ENCODE results near the gene LRCH3.
A peak's percentile ranks its signal among the peaks of the same experiment; 100 is the strongest.

The LRCH3 gene

DNA sequence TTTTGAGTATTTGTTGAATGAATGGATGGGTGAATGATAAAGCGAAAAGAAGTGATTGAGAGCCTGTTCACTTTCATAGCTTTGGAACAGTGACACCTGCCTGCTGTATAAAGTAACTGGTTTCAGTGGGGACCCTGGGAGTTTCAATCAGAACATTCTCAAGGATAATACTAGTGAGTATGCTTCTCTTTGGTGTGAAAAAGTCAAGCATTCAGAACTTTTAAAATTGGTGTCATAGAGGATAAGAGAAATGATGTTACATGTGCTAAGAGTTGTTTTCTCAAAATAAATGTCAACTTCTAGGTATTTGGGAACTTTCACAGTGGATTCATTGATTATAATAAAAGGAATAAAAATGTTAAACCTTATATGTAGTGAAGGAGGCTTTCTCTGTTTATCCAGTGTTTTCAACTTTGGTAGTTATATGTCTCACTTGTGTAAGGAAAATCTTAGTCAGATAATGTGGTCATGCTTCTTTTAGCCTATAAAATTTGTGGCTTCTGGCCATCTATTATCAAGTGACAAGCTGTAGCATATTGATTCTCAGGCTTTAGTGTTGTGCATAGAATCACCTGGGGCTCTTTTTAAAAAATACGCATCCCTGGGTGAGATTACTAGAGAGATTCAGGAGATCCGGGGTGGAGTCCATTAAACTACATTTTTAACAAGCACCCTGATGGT lies 11.9 kb downstream of the LRCH3 start:
- H4K20me1 ChIP-seq (ENCODE audit: insufficient read depth, low read length), result peaks cover 15% of the 10 kb centered on the region; the same call in 1 of the 2 replicates
- no peaks in the 10 kb centered on the region for H3K27me3 ChIP-seq (ENCODE audit: insufficient read depth, low read length, poor library complexity)
- H3K79me2 ChIP-seq (ENCODE audit: insufficient read depth, low read length), result peaks cover 76% of the 10 kb centered on the region
- H3K4me3 ChIP-seq (ENCODE audit: low read depth in 1 of 2, low read length in 2 of 2), result no peak overlapping the region
- no peak overlapping the region for H3K27ac ChIP-seq (ENCODE audit: low read length)
- peaks cover 5% of the 10 kb centered on the region; the same call in 1 of the 2 replicates for H3K4me1 ChIP-seq (ENCODE audit: insufficient read depth, low read length)
- no peaks in the 10 kb centered on the region for H3K36me3 ChIP-seq (ENCODE audit: insufficient read depth, low read length)
- DNase-seq, result no peak
- H3K4me2 ChIP-seq (ENCODE audit: insufficient read depth, low read length), result no peak overlapping the region
- H2AFZ ChIP-seq (ENCODE audit: low read depth, low read length), result no peak overlapping the region
- ATAC-seq (ENCODE audit: insufficient read depth, low read depth), result no peak
- no peak overlapping the region for H3K9ac ChIP-seq (ENCODE audit: low read depth, low read length)
- no peak for TF ChIP-seq EZH2 (IDR thresholded peaks at IDR 0.05; ENCODE audit: borderline replicate concordance, low read depth, low read length, severe bottlenecking)
- TF ChIP-seq, protein P1, sequence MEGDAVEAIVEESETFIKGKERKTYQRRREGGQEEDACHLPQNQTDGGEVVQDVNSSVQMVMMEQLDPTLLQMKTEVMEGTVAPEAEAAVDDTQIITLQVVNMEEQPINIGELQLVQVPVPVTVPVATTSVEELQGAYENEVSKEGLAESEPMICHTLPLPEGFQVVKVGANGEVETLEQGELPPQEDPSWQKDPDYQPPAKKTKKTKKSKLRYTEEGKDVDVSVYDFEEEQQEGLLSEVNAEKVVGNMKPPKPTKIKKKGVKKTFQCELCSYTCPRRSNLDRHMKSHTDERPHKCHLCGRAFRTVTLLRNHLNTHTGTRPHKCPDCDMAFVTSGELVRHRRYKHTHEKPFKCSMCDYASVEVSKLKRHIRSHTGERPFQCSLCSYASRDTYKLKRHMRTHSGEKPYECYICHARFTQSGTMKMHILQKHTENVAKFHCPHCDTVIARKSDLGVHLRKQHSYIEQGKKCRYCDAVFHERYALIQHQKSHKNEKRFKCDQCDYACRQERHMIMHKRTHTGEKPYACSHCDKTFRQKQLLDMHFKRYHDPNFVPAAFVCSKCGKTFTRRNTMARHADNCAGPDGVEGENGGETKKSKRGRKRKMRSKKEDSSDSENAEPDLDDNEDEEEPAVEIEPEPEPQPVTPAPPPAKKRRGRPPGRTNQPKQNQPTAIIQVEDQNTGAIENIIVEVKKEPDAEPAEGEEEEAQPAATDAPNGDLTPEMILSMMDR (IDR thresholded peaks at IDR 0.05; ENCODE audit: borderline replicate concordance, extremely low read depth, low read length, poor library complexity, severe bottlenecking), result peak; percentile 27
- no peaks in the 10 kb centered on the region for H3K9me3 ChIP-seq (ENCODE audit: insufficient read depth, low read length, severe bottlenecking)

DNA sequence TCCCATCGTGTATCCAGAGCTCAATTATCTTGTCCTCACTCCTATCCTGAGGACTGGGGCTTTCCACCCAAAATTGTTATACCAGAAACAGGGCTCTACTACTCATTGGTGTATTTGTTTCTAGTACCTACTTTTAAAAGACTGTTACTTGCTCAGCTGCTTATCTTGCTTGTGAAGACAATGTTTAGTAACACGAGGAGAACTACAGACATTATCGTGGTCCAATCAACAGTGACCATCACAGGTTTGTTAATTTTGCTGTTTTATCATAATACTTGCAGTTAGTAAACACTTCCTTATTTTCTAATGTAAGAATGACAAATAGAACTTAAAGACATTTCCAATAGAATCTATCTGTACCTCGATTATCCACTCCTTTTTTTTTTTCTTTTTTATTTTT lies 13.5 kb downstream of the LRCH3 start:
- DNase-seq (no peak), ATAC-seq (ENCODE audit: insufficient read depth, low read depth) (no peak)
- Histone ChIP-seq H4K20me1 (ENCODE audit: insufficient read depth, low read length) (peaks cover 10% of the 10 kb centered on the region; the same call in 1 of the 2 replicates), H3K9me3 (ENCODE audit: insufficient read depth, low read length, severe bottlenecking) (no peaks in the 10 kb centered on the region), H3K27ac (ENCODE audit: low read length) (no peak overlapping the region), H3K27me3 (ENCODE audit: insufficient read depth, low read length, poor library complexity) (no peaks in the 10 kb centered on the region), H3K36me3 (ENCODE audit: insufficient read depth, low read length) (no peaks in the 10 kb centered on the region), H3K4me1 (ENCODE audit: insufficient read depth, low read length) (peaks cover 5% of the 10 kb centered on the region; the same call in 1 of the 2 replicates), H3K4me3 (ENCODE audit: low read depth in 1 of 2, low read length in 2 of 2) (no peak overlapping the region), H2AFZ (ENCODE audit: low read depth, low read length) (no peak overlapping the region), H3K4me2 (ENCODE audit: insufficient read depth, low read length) (no peak overlapping the region), H3K9ac (ENCODE audit: low read depth, low read length) (no peak overlapping the region), H3K79me2 (ENCODE audit: insufficient read depth, low read length) (peaks cover 76% of the 10 kb centered on the region)
- TF ChIP-seq EZH2 (IDR thresholded peaks at IDR 0.05; ENCODE audit: borderline replicate concordance, low read depth, low read length, severe bottlenecking), result no peak
- TF ChIP-seq, protein P1 (IDR thresholded peaks at IDR 0.05; ENCODE audit: borderline replicate concordance, extremely low read depth, low read length, poor library complexity, severe bottlenecking), result no peak

DNA sequence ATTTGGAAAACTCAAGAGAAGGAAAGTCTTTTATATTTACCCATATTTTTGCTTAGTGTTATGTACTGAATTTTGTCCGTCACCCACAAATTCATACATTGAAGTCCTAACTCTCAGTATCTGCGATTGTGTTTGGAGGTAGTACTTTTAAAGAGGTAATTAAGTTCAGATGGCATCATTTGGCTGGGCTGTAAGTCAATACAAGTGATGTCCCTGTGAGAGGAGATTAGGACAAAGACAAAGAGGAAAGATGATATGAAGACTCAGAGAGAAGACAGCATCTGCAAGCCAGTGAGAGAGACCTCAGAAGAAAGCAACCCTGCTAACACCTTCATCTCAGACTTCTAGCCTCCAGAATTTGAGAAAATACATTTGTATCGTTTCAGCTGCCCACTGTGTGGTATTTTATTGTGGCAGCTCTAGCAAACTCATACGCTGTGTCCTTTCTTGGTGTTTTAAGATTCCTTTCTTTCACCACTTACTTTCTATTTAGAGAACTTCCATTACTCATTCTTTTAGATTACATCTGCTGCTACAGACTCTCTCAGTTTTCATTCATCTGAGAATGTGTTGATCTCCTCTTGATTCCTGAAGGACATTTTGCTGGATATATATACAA lies 17.0 kb downstream of the LRCH3 start:
- Histone ChIP-seq H3K4me1 (ENCODE audit: insufficient read depth, low read length) (no peaks in the 10 kb centered on the region), H4K20me1 (ENCODE audit: insufficient read depth, low read length) (no peaks in the 10 kb centered on the region; the same call in 1 of the 2 replicates), H3K9me3 (ENCODE audit: insufficient read depth, low read length, severe bottlenecking) (no peaks in the 10 kb centered on the region), H2AFZ (ENCODE audit: low read depth, low read length) (no peak overlapping the region), H3K79me2 (ENCODE audit: insufficient read depth, low read length) (peaks cover 79% of the 10 kb centered on the region), H3K4me2 (ENCODE audit: insufficient read depth, low read length) (no peak overlapping the region), H3K36me3 (ENCODE audit: insufficient read depth, low read length) (no peaks in the 10 kb centered on the region), H3K27ac (ENCODE audit: low read length) (no peak overlapping the region), H3K27me3 (ENCODE audit: insufficient read depth, low read length, poor library complexity) (no peaks in the 10 kb centered on the region), H3K4me3 (ENCODE audit: low read depth in 1 of 2, low read length in 2 of 2) (no peak overlapping the region), H3K9ac (ENCODE audit: low read depth, low read length) (no peak overlapping the region)
- ATAC-seq (ENCODE audit: insufficient read depth, low read depth), result no peak
- TF ChIP-seq EZH2 (IDR thresholded peaks at IDR 0.05; ENCODE audit: borderline replicate concordance, low read depth, low read length, severe bottlenecking), result no peak
- TF ChIP-seq, protein P1 (IDR thresholded peaks at IDR 0.05; ENCODE audit: borderline replicate concordance, extremely low read depth, low read length, poor library complexity, severe bottlenecking), result no peak
- no peak for DNase-seq
